ENCODE results near the gene GUCA1A.

The GUCA1A gene

GRCh38 chr6:42173101-42173500 lies at the start of gene GUCA1A:
GUCA1A (plus strand) TSS chr6:42173364; CDS start chr6:42173614, 250 bp downstream.
- no peak for DNase-seq (ENCODE audit: low spot score)
- in situ Hi-C loops (cut with MboI; ENCODE audit: low sequenced_read_pairs, unreplicated experiment) = no loop called here
- TF ChIP-seq, protein P1, sequence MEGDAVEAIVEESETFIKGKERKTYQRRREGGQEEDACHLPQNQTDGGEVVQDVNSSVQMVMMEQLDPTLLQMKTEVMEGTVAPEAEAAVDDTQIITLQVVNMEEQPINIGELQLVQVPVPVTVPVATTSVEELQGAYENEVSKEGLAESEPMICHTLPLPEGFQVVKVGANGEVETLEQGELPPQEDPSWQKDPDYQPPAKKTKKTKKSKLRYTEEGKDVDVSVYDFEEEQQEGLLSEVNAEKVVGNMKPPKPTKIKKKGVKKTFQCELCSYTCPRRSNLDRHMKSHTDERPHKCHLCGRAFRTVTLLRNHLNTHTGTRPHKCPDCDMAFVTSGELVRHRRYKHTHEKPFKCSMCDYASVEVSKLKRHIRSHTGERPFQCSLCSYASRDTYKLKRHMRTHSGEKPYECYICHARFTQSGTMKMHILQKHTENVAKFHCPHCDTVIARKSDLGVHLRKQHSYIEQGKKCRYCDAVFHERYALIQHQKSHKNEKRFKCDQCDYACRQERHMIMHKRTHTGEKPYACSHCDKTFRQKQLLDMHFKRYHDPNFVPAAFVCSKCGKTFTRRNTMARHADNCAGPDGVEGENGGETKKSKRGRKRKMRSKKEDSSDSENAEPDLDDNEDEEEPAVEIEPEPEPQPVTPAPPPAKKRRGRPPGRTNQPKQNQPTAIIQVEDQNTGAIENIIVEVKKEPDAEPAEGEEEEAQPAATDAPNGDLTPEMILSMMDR (IDR thresholded peaks at IDR 0.05; ENCODE audit: borderline replicate concordance, control extremely low read depth, extremely low read depth, insufficient read depth, missing control alignments) = no peak

GRCh38 chr6:42123379-42124103 lies 49.6 kb upstream of the GUCA1A start:
- no peak for DNase-seq (ENCODE audit: low spot score)
- in situ Hi-C loops (cut with MboI; ENCODE audit: low sequenced_read_pairs, unreplicated experiment) = no loop called here
- TF ChIP-seq, protein P1 (IDR thresholded peaks at IDR 0.05; ENCODE audit: borderline replicate concordance, control extremely low read depth, extremely low read depth, insufficient read depth, missing control alignments) = no peak

DNA sequence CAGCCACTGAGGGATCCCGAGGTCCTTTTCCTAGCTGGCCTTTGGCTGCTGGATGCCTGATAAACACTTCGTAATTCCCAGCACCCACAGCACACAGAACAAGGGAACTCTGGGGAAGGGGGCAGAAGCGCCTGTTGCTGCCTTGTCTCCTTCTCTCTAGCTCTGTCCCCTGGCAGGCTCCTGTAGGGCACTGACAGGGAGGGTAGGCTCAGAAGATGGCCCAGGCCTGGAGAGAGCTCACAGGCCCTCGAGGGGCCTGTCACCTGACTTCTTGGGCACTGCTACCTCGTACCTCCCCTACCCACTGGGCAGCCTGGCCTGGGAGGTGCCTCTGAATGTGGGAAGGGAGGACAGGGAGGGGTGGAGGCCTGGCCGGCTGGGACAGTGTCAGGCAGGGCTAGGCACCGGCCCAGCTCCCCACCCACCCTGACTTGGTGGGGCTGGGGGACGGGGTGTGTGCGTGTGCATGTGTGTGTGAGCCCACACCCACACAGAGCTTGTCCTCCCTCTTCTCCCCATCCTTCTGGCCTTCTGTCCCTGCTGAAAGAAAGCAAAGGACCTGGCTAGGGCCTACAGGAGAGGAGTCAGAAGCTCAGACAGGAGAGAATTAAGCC lies 48.8 kb upstream of the GUCA1A start:
- no peak for DNase-seq (ENCODE audit: low spot score)
- in situ Hi-C loops (cut with MboI; ENCODE audit: low sequenced_read_pairs, unreplicated experiment) = no loop called here
- TF ChIP-seq, protein P1 (IDR thresholded peaks at IDR 0.05; ENCODE audit: borderline replicate concordance, control extremely low read depth, extremely low read depth, insufficient read depth, missing control alignments) = no peak

- in situ Hi-C loops (cut with MboI; ENCODE audit: low sequenced_read_pairs, unreplicated experiment) = no loop called here
- TF ChIP-seq, protein P1 (IDR thresholded peaks at IDR 0.05; ENCODE audit: borderline replicate concordance, control extremely low read depth, extremely low read depth, insufficient read depth, missing control alignments) = no peak
- DNase-seq (ENCODE audit: low spot score) = no peak
These were observed 47.9 kb upstream of the GUCA1A start for GRCh38 chr6:42125231-42125630.

- in situ Hi-C loops (cut with MboI; ENCODE audit: low sequenced_read_pairs, unreplicated experiment) = no loop called here
- TF ChIP-seq, protein P1 (IDR thresholded peaks at IDR 0.05; ENCODE audit: borderline replicate concordance, control extremely low read depth, extremely low read depth, insufficient read depth, missing control alignments) = no peak
- DNase-seq (ENCODE audit: low spot score) = no peak
These were observed 47.5 kb upstream of the GUCA1A start for GRCh38 chr6:42125663-42126062.

DNA sequence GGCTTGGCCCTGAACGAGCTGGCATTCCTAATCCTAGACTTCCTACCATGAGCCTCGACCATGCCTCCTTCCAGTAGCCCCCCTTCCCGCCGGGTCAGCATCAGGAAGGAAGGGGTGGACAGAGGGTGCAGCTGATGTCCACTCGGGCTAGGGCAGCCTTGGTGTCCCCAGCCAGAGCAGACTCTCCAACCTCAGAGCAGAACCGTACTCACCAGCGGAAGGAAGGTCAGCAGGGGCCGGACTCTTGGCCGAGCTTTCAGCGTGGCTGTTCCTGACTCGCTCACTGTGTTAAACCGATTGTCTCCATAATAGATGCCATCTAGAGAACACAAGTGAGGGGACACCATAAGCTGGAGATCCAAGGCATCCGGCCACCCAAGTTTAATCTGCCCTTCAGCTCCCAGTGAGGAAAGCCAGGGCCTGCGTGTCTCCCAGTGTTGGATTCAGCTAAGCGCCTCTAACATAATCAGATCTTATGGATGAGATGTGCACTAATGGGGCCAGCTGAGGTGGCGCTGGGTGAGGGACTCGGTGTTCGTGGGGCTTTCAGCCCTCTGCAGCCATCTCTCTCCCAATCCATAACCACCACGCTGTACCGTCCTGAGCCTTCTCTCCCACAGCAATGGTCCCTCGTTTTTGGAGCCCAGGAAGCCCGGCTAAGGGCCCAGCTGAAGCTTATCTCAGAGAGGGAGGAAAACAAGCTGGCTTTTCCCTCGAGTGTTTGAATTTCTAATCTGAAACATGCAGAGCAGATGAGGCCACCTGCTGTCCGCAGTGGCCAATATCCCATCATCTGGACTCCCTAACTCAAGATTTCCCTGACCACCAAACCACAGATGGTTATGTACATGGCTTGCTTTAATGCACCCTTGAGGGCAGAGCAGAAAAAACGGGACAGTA lies 44.5 kb upstream of the GUCA1A start:
- in situ Hi-C loops (cut with MboI; ENCODE audit: low sequenced_read_pairs, unreplicated experiment) = no loop called here
- TF ChIP-seq, protein P1 (IDR thresholded peaks at IDR 0.05; ENCODE audit: borderline replicate concordance, control extremely low read depth, extremely low read depth, insufficient read depth, missing control alignments) = no peak
- no peak for DNase-seq (ENCODE audit: low spot score)
